T-helper 2 cell treated with Interferon-gamma antibody and Interleukin-4, amounts not matched to agents 100 ng/mL and 5 ng/mL, for 36 hours (primary cell): Measurements from ENCODE around the gene IL18R1. TPM values are rescaled to one million over a fixed set of nuclear protein-coding genes. Genes with fewer than 3 reads are reported as not detected.

ENCODE experiments used
- intact Hi-C: fragments of 100-400 bp; cut with micrococcal nuclease; formaldehyde crosslinking; loops from one replicate; pipeline ENCODE4 v1.15.1; 2023
- total RNA-seq: library from RNA; stranded (reverse); gene quantifications from 2 replicates; pipeline ENCODE4 v1.2.3, GENCODE V29; 2022

IL18R1 gene
- total RNA-seq, 1 donor from 2014 or later: 21.3 TPM

DNA sequence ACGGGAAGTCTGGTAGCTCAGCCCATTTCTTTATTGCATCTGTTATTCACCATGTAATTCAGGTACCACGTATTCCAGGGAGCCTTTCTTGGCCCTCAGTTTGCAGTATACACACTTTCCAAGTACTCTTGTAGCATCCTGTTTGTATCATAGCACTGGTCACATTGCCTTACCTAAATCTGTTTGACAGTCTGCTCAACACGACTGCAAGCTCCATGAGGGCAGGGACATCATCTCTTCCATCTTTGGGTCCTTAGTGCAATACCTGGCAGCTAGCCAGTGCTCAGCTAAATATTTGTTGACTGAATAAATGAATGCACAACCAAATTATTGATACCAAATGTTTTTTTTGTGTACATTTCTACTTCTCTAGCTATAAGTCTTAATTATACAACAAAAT, 11.2 kb upstream of the IL18R1 start:
- intact Hi-C loops: no loop called here

- intact Hi-C loops: no loop called here
Measured at GRCh38 chr2:102345329-102345920, 10.2 kb upstream of the IL18R1 start.

DNA sequence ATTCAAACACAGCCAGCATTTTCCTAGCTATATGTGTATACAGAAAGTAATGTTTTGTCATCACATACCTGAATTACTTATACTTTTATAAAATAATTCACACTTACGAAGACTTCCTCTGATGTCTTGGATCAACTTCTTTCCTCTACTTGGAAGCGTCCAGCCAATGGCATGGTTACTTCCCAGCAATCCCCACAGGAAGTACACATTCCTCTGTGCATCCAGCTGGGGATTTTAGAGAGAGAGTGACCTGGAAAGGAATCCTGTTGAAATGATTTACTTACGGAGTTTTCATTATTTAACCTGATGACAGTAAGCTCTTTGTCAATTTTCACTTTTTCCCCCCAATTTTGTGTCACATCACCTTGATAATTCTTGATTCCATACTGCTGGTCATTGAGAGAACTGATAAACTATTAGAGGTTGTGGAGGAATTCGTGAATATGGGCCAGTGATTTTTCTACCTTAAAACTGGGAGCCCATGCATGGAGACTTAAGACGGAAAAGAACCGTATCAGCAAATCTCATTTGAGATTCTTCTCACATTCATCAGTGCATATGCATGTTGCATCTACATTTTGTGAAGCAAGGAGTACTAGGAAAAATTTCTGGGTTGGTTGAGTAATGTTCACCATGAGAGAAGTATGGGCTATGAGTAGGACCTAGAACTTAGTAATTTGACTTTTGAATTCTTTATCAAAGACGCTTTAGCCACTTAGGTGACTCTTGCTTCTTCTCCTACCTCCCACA, 9.0 kb upstream of the IL18R1 start:
- intact Hi-C loops: no loop called here

- intact Hi-C loops: no loop called here
Measured at GRCh38 chr2:102350137-102350793, 5.3 kb upstream of the IL18R1 start.

DNA sequence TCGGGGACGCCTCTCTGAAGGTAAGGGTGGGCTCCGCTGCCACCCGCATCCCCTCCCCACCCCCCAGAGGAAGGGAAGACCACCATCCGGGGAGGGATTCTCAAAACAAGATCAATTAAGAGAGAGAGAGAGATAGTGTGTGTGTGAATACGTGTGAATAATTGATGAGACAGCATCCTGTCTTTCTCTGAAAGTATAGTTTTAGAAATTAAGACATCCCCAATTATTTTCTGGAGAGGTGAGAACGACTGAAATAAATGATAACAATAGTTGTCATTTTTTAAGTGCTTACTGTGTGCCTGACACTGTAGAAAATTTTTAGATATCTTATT, 751 bp downstream of the IL18R1 start:
- intact Hi-C loops: loop anchor here (1.0 to 5.0 kb wide), 5 partner anchors 11 to 784 kb away; no protein-coding TSS in a partner anchor

GRCh38 chr2:102356741-102357140, 1.1 kb downstream of the IL18R1 start:
- intact Hi-C loops: loop anchor here (1.0 to 5.0 kb wide), 5 partner anchors 11 to 784 kb away; no protein-coding TSS in a partner anchor

DNA sequence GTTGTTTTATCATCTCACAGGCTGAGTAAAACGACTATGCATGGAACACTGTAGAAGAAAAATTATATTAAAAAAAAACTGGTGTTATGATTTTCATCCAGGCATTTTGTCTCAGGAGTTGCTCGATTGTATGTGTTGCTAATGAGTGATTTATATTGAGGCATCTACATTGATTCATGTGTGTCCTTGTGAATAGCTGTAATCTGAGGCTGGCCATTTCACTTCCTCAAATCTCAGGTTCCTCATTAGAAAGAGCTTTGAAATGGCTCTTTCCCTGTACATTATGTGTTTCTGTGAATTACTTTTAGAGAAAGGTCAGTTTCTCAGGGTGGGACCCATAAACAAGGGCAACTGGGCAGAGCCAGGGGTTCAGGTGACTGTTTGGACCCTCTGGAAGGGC, 2.3 kb downstream of the IL18R1 start:
- intact Hi-C loops: loop anchor here (5.0 kb wide), 1 partner anchor 786 kb away; no protein-coding TSS in a partner anchor

DNA sequence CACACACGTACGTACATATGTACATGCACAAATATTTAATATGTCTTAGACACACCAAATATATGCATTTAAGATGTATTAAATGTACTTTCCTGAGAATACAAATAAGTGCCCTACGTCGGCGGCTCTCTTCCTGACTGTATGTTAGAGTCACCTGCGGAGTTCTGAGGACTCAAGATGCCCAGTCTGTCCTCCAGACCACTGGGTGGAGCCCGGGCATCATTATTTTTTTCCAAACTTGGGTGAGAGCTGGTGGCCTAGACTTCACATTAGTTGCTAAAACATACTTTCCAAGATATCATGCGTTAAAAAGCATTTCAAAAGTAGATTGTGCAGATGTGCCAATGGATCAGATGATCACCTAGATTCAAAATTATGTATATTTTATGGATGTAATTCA, 2.9 kb downstream of the IL18R1 start:
- intact Hi-C loops: loop anchor here (5.0 kb wide), 1 partner anchor 786 kb away; no protein-coding TSS in a partner anchor

DNA sequence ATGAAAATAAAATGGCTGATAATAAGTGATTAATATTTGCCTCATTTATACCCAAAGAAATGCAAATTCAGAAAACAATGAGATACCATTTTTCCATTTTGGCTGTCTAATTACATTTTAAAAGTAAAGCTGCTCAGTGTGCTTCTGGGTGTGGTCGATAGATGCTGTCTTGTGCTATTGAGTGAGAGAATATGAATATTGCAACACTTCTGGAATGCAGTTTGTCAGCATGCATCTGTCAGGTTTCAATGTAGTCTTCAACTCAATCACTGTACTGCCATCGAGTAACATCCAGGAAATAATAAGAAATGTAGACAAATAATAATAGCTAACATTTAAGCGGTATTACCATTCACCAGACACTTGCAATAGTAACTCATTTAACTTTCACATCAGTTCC, 3.9 kb downstream of the IL18R1 start:
- intact Hi-C loops: loop anchor here (5.0 kb wide), 1 partner anchor 787 kb away; no protein-coding TSS in a partner anchor

DNA sequence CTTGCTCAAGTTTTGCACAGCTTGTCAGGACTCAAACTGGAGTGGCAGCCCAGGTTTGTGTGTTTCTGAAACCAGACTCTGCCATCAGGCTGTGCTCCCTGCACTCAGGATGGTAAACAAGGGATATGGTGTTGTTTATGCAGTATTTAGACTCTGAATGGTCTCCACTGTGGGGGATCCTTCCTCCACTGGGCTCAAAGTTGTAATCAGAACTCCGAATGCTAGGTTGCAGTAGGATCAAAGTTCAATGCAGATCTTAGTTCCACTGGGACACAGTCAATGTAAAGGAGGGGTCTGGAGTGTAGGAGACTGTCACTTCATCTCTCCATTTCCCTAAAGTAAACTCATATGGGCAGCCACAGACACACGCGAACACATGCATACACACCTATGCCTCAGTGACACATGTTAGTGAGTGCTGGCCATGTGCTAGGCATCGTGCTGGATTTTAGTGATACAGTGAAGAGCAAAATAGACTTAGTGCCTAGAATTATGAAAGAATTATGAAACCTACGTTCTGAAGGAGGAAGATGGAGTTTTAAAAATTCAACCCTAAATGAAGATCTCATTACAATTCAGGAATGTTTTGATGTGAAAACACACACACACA, 6.1 kb downstream of the IL18R1 start:
- intact Hi-C loops: no loop called here

- intact Hi-C loops: loop anchor here (2.0 to 5.0 kb wide), 2 partner anchors 37 to 63 kb away; no protein-coding TSS in a partner anchor
Measured at GRCh38 chr2:102365763-102366162, 10.2 kb downstream of the IL18R1 start.

DNA sequence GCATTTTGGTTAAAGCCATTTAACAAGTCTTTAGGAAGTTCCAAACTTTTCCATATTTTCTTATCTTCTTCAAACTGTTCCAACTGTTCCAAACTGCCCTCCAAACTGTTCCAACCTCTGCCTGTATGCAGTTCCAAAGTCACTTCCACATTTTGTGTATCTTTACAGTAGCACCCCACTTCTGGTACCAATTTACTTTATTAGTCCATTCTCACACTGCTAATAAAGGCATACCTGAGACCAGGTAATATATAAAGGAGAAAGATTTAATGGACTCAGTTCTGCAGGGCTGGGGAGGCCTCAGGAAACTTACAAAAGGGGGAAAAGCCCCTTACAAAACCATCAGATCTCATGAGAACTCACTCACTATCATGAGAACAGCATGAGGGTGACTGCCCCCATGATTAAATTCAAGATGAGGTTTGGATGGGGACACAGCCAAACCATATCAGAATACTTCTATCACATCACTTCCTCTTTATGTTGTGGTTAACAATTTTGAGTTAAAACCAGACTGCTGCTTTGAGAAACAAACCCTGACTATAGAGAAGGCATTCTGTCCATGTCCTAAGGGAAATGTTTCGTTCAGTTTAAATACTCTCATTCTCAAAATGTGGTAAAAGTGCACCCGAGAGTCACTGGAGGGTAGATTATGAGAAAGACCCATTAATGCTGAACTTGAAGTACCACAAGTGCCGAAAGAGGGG, 11.0 kb downstream of the IL18R1 start:
- intact Hi-C loops: loop anchor here (1.0 to 5.0 kb wide), 5 partner anchors 10 to 108 kb away; no protein-coding TSS in a partner anchor

DNA sequence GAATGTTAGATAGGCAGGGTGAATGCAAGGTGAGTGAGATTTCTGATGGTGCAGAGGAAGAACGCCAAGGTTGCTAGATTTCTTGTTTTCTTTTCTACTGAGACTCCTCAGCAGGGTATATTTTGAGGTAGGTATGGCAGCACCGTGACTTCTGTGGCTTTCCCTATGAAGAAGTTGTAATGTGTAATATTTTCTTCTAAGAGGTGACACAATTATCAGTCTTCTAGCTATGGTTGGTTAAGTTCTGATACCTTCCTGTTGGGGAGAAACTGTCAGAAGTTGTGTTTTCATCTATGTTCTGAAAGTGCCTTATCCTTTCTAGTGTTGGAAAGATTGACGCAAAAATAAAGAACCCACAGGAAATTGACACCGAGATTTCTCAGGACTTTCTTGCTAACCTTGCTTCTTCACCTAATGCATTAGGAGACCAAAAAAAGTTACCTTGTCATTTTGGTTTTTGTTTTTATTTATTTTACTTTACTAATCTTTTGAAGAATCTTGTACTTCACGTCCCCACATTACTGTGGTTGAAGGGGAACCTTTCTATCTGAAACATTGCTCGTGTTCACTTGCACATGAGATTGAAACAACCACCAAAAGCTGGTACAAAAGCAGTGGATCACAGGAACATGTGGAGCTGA, 11.9 kb downstream of the IL18R1 start:
- intact Hi-C loops: loop anchor here (1.0 to 5.0 kb wide), 5 partner anchors 11 to 109 kb away; no protein-coding TSS in a partner anchor

DNA sequence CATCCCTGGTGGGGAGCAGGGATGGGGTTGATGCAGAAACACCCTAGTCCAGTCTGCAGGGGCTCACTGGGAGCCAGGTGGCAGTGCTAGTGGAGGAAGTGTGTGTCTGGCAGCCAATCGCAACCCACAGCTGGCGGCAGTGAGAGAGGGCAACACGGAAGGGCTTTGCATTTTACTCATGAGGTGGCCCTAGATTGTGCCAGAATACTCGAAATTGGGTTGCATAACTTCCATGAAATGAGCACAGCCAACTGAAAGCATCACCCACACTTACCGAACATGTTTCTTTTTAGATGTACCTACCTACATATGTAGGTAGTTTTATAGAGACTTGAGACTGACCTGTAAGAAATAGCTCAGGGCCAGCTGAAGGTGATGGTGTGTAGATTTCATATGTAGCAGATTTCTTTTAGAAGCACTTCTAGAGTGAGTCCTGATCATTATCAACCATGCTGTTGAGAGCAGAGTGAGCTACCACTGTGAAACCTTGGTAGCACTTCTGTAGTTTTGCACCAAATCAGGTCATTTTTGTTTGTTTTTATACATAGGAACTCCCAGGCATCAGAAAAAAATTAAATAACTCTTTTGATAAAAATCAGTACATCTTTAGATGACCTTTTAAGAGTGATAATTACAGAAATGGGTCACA, 13.0 kb downstream of the IL18R1 start:
- intact Hi-C loops: loop anchor here (5.0 kb wide), 1 partner anchor 34 kb away; no protein-coding TSS in a partner anchor

GRCh38 chr2:102369866-102370265, 14.3 kb downstream of the IL18R1 start:
- intact Hi-C loops: loop anchor here (5.0 kb wide), 1 partner anchor 32 kb away; no protein-coding TSS in a partner anchor

GRCh38 chr2:102376052-102376591, 20.5 kb downstream of the IL18R1 start:
- intact Hi-C loops: no loop called here

GRCh38 chr2:102383722-102384121, 28.1 kb downstream of the IL18R1 start:
- intact Hi-C loops: no loop called here

- intact Hi-C loops: no loop called here
Measured at GRCh38 chr2:102385522-102385921, 29.9 kb downstream of the IL18R1 start.

GRCh38 chr2:102386004-102386403, 30.4 kb downstream of the IL18R1 start:
- intact Hi-C loops: no loop called here
